A549 (cell line): Measurements from ENCODE around the gene PIP5KL1. TPM values are rescaled to one million over a fixed set of nuclear protein-coding genes. Genes with fewer than 3 reads are reported as not detected.

Experiments used
- ATAC-seq, 2 experiments: fragments of 200-7000 bp in 1 of 2; fragments of >200 bp in 1 of 2; cut with Nextera tagmentation in 1 of 2; cut with Tn5 transposase in 1 of 2; 3 replicates each; pipeline versions ENCODE4 v1.8.0 to v1.9.1; 2018 to 2020; ENCODE audit warnings: mild to moderate bottlenecking in 1 of 2, moderate library complexity in 1 of 2
- CTCF ChIA-PET: fragments of 300-600 bp; sonication (Branson Sonifier 250); formaldehyde crosslinking; extraction: SDS; loops from one replicate; lab custom pipeline; 2021; ENCODE audit warnings: antibody characterized with exemption, inconsistent platforms; lab: Yijun Ruan, JAX
- POLR2A ChIA-PET: fragments of 350-600 bp; formaldehyde crosslinking; extraction: SDS; loops from one replicate; lab custom pipeline; 2021; ENCODE audit warnings: antibody characterized with exemption, inconsistent platforms; lab: Yijun Ruan, JAX
- DNase-seq, 2 experiments: peaks; one replicate each; pipeline versions ENCODE4 v3.0.0 to v3.0.0-alpha.2; 2011 to 2016; ENCODE audit warnings: low read depth in 1 of 2, low spot score in 1 of 2
- FAIRE-seq: peaks from 2 replicates; lab custom pipeline; 2011; peaks lifted over from hg19 to GRCh38; lab: Jason Lieb, UNC
- H3K27ac ChIP-seq, 2 experiments: fragments of >200 bp; sonication (Bioruptor Twin); formaldehyde crosslinking; 3 replicates each; pipeline ENCODE4 v1.5.1; 2016 to 2017
- H3K4me1 ChIP-seq: fragments of >200 bp; sonication (Bioruptor Twin); formaldehyde crosslinking; 3 replicates; pipeline ENCODE4 v1.6.1; 2016
- H3K4me2 ChIP-seq: fragments of >200 bp; sonication (Bioruptor Twin); formaldehyde crosslinking; 3 replicates; pipeline ENCODE4 v1.6.1; 2016
- H3K4me3 ChIP-seq: fragments of >200 bp; sonication (Bioruptor Twin); formaldehyde crosslinking; 3 replicates; pipeline ENCODE4 v1.5.1; 2016
- H3K9me3 ChIP-seq: fragments of >200 bp; sonication (Bioruptor Twin); formaldehyde crosslinking; 3 replicates; pipeline ENCODE4 v1.6.1; 2016
- BCL3 ChIP-seq: fragments of >200 bp; sonication (Bioruptor Twin); formaldehyde crosslinking; IDR thresholded peaks from 3 replicates; pipeline ENCODE4 v1.6.1; 2016
- BHLHE40 ChIP-seq: IDR thresholded peaks from 2 replicates; pipeline ENCODE4 v1.6.1; 2012; ENCODE audit warnings: low read depth, low read length, inconsistent platforms
- CEBPB ChIP-seq, 2 experiments: fragments of >200 bp in 1 of 2; sonication (Bioruptor Twin) in 1 of 2; formaldehyde crosslinking in 1 of 2; IDR thresholded peaks; 2 replicates each; pipeline ENCODE4 v1.6.1; 2012 to 2016
- CHD2 ChIP-seq: fragments of 150-350 bp; IDR thresholded peaks from 2 replicates; pipeline ENCODE4 v1.6.1; 2014; ENCODE audit warnings: low read length; ENCODE audit not compliant: partially characterized antibody
- EHF ChIP-seq: fragments of 250-450 bp; sonication (Bioruptor Pico); IDR thresholded peaks from 2 replicates; pipeline ENCODE4 v1.5.0; 2020; ENCODE audit warnings: mild to moderate bottlenecking
- ELK1 ChIP-seq: fragments of 150-350 bp; IDR thresholded peaks from 2 replicates; pipeline ENCODE4 v1.6.1; 2014; ENCODE audit warnings: low read depth, mild to moderate bottlenecking, low read length
- EP300 ChIP-seq, 2 experiments: fragments of >200 bp; sonication (Bioruptor Twin); formaldehyde crosslinking; IDR thresholded peaks; 2 replicates in 1 of 2; 3 replicates in 1 of 2; pipeline ENCODE4 v1.6.1; 2016 to 2017
- ESRRA ChIP-seq: fragments of 150-350 bp; IDR thresholded peaks from 2 replicates; pipeline ENCODE4 v1.6.1; 2014; ENCODE audit warnings: mild to moderate bottlenecking, low read length, borderline replicate concordance
- FOSL2 ChIP-seq, 2 experiments: fragments of 450-650 bp in 1 of 2; fragments of >200 bp in 1 of 2; sonication (Bioruptor Twin) in 1 of 2; formaldehyde crosslinking; IDR thresholded peaks; 2 replicates each; pipeline versions ENCODE4 v1.5.0 to v1.6.1; 2016 to 2020; ENCODE audit warnings: mild to moderate bottlenecking in 1 of 2, moderate library complexity in 1 of 2
- HDAC2 ChIP-seq: fragments of 200-600 bp; sonication (generic); IDR thresholded peaks from 2 replicates; pipeline ENCODE4 v1.6.1; 2016
- HES2 ChIP-seq: fragments of >200 bp; sonication (Bioruptor Twin); formaldehyde crosslinking; IDR thresholded peaks from 2 replicates; pipeline ENCODE4 v1.6.1; 2016
- HOXB13 ChIP-seq: fragments of 250-450 bp; sonication (Bioruptor Pico); IDR thresholded peaks from 2 replicates; pipeline ENCODE4 v1.5.0; 2020; ENCODE audit warnings: low read depth, mild to moderate bottlenecking, moderate library complexity
- HOXB5 ChIP-seq: fragments of 250-450 bp; sonication (Bioruptor Pico); IDR thresholded peaks from 2 replicates; pipeline ENCODE4 v1.5.0; 2020; ENCODE audit warnings: mild to moderate bottlenecking, moderate library complexity
- JUN ChIP-seq, 2 experiments: fragments of >200 bp; sonication (Bioruptor Twin); formaldehyde crosslinking; IDR thresholded peaks; 2 replicates in 1 of 2; 3 replicates in 1 of 2; pipeline ENCODE4 v1.6.1; 2016 to 2017
- KDM5A ChIP-seq: fragments of 200-600 bp; sonication (generic); IDR thresholded peaks from 2 replicates; pipeline ENCODE4 v1.6.1; 2016; ENCODE audit warnings: antibody characterized with exemption, mild to moderate bottlenecking
- NFE2L2 ChIP-seq: fragments of 150-350 bp; conservative IDR thresholded peaks from 2 replicates; pipeline ENCODE4 v1.6.1; 2014; ENCODE audit warnings: low read length
- NR3C1 ChIP-seq: fragments of >200 bp; sonication (Bioruptor Twin); formaldehyde crosslinking; IDR thresholded peaks from 3 replicates; pipeline ENCODE4 v1.6.1; 2017
- RAD21 ChIP-seq, 2 experiments: fragments of >200 bp in 1 of 2; sonication (Bioruptor Twin) in 1 of 2; formaldehyde crosslinking in 1 of 2; IDR thresholded peaks in 1 of 2; conservative IDR thresholded peaks in 1 of 2; 2 replicates in 1 of 2; 3 replicates in 1 of 2; pipeline ENCODE4 v1.6.1; 2012 to 2018; ENCODE audit warnings: inconsistent platforms in 1 of 2
- RFX5 ChIP-seq: fragments of 450-650 bp; IDR thresholded peaks from 2 replicates; pipeline ENCODE4 v1.7.1; 2014; ENCODE audit warnings: antibody characterized with exemption, mild to moderate bottlenecking, moderate library complexity
- RNF2 ChIP-seq: fragments of 200-600 bp; sonication (generic); IDR thresholded peaks from 2 replicates; pipeline ENCODE4 v1.6.1; 2016; ENCODE audit warnings: low read depth, mild to moderate bottlenecking, antibody characterized with exemption, moderate library complexity, borderline replicate concordance
- SMC3 ChIP-seq: fragments of >200 bp; sonication (Bioruptor Twin); formaldehyde crosslinking; IDR thresholded peaks from 3 replicates; pipeline ENCODE4 v1.6.1; 2018; ENCODE audit warnings: inconsistent platforms
- TFCP2L1 ChIP-seq: fragments of 250-450 bp; sonication (Bioruptor Pico); IDR thresholded peaks from 2 replicates; pipeline ENCODE4 v1.5.0; 2021; ENCODE audit warnings: mild to moderate bottlenecking
- ZFP36 ChIP-seq: fragments of 450-650 bp; IDR thresholded peaks from 2 replicates; pipeline ENCODE4 v1.6.1; 2014; ENCODE audit warnings: borderline replicate concordance; ENCODE audit not compliant: partially characterized antibody
- WGBS: methylation state at CpG from one replicate; pipeline ENCODE4 v1.1.6; 2017; ENCODE audit errors: missing lambda C conversion rate; 5-methylcytosine and 5-hydroxymethylcytosine counted together
- polyA plus RNA-seq, 4 experiments: library from polyadenylated mRNA; depleted of rRNA in 3 of 4; stranded (reverse); fragments of >200 nt; fragmentation: RNase III in 1 of 4; extraction: RNeasy Plus Mini Kit Qiagen cat#74134 plus additional on column Dnase treatment in 1 of 4; gene quantifications; 2 replicates in 3 of 4; 3 replicates in 1 of 4; pipeline ENCODE4 v1.2.3, GENCODE V29; 2011 to 2017

PIP5KL1 gene
- polyA plus RNA-seq, 2 of the 4 experiments (the other 2 are of a cell fraction) = 2.4 to 2.5 TPM

GRCh38 chr9:127876764-127877562 is 53.6 kb downstream of the PIP5KL1 start:
- no peaks in the 10 kb centered on the region for H3K9me3 ChIP-seq
- peak overlapping the region; percentile 84 for H3K4me2 ChIP-seq
- peak; percentile 5 for TF ChIP-seq ZFP36
- no peak for TF ChIP-seq CHD2
- TF ChIP-seq EHF (CRISPR knock-in tag) = no peak
- no peak for TF ChIP-seq HOXB5 (CRISPR knock-in tag)
- WGBS = 40% methylated on average over 21 of the region's 26 CpGs
- peaks cover 39% of the 10 kb centered on the region for H3K4me1 ChIP-seq
- ATAC-seq = peak; percentile 40 to 49
- DNase-seq = no peak
- ChIA-PET POLR2A (interaction anchor here (0.9 kb wide), 1 partner anchor 91 kb away, joined by 3 read pairs; the partner anchor contains the start of gene CDK9), CTCF (interaction anchor here (0.8 to 2.3 kb wide), 3 partner anchors 10 to 142 kb away, joined by 3 to 9 read pairs (median 5); partner anchors contain the start of gene TOR2A)
- peak overlapping the region; percentile 76 for H3K4me3 ChIP-seq
- peak overlapping the region; percentile 77 to 88 for H3K27ac ChIP-seq
- no peak for FAIRE-seq

- no peak for DNase-seq
- TF ChIP-seq HDAC2 (no peak), ZFP36 (peak; percentile 64), BCL3 (no peak), HOXB13 (CRISPR knock-in tag) (no peak)
- Histone ChIP-seq H3K4me3 (no peak overlapping the region; the same call in 2 of the 3 replicates), H3K27ac (peak overlapping the region in 1 of 2 experiments; percentile 88; a peak in 2 of 6 replicates), H3K4me2 (peak overlapping the region; percentile 84), H3K4me1 (peaks cover 39% of the 10 kb centered on the region), H3K9me3 (no peaks in the 10 kb centered on the region)
- ATAC-seq = peak in 1 of 2 experiments; percentile 11; a peak in 1 of 6 replicates
- POLR2A ChIA-PET = interaction anchor here (0.9 kb wide), 1 partner anchor 91 kb away, joined by 3 read pairs; the partner anchor contains the start of gene CDK9
- WGBS = 87% methylated on average over 9 of the region's 14 CpGs
- CTCF ChIA-PET = interaction anchor here (0.8 to 3.3 kb wide), 5 partner anchors 9 to 141 kb away, joined by 3 to 16 read pairs (median 3); partner anchors contain the start of gene TOR2A
- no peak for FAIRE-seq
These were observed 54.4 kb downstream of the PIP5KL1 start for GRCh38 chr9:127876026-127876763.

- Histone ChIP-seq H3K4me2 (peak overlapping the region; percentile 14; the same call in 2 of the 3 replicates), H3K9me3 (no peaks in the 10 kb centered on the region), H3K4me1 (peaks cover 39% of the 10 kb centered on the region), H3K27ac (peak overlapping the region in 1 of 2 experiments; percentile 88; a peak in 1 of 6 replicates), H3K4me3 (no peak overlapping the region)
- CTCF ChIA-PET = interaction anchor here (0.9 to 3.3 kb wide), 4 partner anchors 17 to 140 kb away, joined by 3 to 16 read pairs (median 4); partner anchors contain the start of gene TOR2A
- WGBS = 83% methylated on average over 10 of the region's 10 CpGs
- FAIRE-seq = no peak
- no peak for DNase-seq
- no peak for ATAC-seq
- POLR2A ChIA-PET = interaction anchor here (0.5 kb wide), 1 partner anchor 297 kb away, joined by 3 read pairs; no protein-coding TSS in a partner anchor
- TF ChIP-seq ESRRA (no peak), TFCP2L1 (CRISPR knock-in tag) (no peak), NR3C1 (no peak), RAD21 (conservative IDR thresholded peaks at IDR 0.05 in 1 of 2, IDR thresholded peaks at IDR 0.05 in 1 of 2) (no peak), JUN (IDR thresholded peaks at IDR 0.05) (no peak), RNF2 (no peak), RFX5 (no peak), FOSL2 (IDR thresholded peaks at IDR 0.05) (no peak), FOSL2 (CRISPR knock-in tag; IDR thresholded peaks at IDR 0.05) (no peak), NFE2L2 (no peak), SMC3 (no peak), ELK1 (no peak), HES2 (no peak), EP300 (IDR thresholded peaks at IDR 0.05) (no peak), KDM5A (no peak), CEBPB (IDR thresholded peaks at IDR 0.05) (no peak), BHLHE40 (no peak)
These were observed 55.1 kb downstream of the PIP5KL1 start for GRCh38 chr9:127875306-127875966.
